22Rv1 (cell line): ENCODE results near the gene PDGFA.

Experiments
- H3K27ac ChIP-seq: fragments of 450-650 bp; 2 replicates; pipeline ENCODE4 v1.5.1; 2017
- CTCF ChIP-seq: fragments of 450-650 bp; IDR thresholded peaks from 2 replicates; pipeline ENCODE4 v1.5.1; 2017; ENCODE audit warnings: mild to moderate bottlenecking
- ZFX ChIP-seq: fragments of 450-650 bp; IDR thresholded peaks from 2 replicates; pipeline ENCODE4 v1.6.1; 2017; ENCODE audit warnings: antibody characterized with exemption, borderline replicate concordance

Gene PDGFA

GRCh38 chr7:524800-525199 lies 5.2 kb upstream of the PDGFA start:
- H3K27ac ChIP-seq: no peak overlapping the region
- TF ChIP-seq ZFX: no peak
- TF ChIP-seq CTCF: no peak

GRCh38 chr7:523347-524336 lies 4.0 kb upstream of the PDGFA start:
- no peak for TF ChIP-seq CTCF
- no peak for TF ChIP-seq ZFX
- H3K27ac ChIP-seq: no peak overlapping the region

- TF ChIP-seq ZFX (no peak), CTCF (no peak)
Observed at GRCh38 chr7:522951-523314, 3.3 kb upstream of the PDGFA start.

DNA sequence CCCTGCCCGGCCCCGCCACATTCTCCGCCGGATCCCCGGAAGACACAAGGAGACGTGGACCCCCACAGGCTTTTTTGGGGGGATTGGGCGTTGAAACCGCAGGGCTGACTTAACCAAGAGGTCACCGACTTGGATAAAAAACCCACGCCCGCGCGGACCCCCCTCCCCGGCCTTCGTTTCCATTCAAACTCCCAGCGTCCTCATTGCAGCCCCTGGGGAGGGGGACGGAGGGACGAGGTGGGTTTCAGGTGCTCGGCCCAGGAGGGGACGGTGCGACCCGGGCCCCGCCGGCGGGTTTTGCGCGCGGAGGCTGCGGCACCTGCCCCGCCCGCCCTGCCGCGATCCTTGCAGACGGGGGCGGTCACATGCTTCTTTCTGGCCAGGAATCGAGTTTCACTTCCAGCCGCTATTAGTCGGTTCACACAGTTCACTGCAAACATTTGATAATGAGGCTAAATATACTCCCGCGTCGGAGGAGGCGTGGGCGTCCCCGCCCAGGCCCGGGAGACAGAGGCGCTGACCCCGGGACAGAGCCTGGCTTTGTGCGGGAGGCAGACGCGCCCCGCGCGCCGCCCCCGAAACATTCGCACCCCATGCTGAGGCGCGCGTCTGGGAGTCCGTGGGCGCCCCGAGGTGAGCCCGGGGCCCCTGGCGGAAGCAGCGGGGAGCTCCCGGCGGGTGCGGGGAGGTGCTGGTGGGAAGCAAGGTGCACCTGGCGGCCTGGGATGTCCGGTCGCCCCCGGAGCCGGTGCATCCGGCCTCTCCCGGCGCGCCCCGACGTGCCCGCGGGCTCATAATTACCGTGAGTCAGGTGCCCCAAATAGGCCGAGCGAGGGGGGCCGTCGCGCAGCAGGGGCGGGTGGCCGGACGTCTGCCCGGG lies 2.7 kb upstream of the PDGFA start:
- no peak for TF ChIP-seq ZFX
- no peak overlapping the region for H3K27ac ChIP-seq

More at GRCh38 chr7:522951-523314, 3.3 kb upstream of the PDGFA start:
- H3K27ac ChIP-seq: no peak overlapping the region

DNA sequence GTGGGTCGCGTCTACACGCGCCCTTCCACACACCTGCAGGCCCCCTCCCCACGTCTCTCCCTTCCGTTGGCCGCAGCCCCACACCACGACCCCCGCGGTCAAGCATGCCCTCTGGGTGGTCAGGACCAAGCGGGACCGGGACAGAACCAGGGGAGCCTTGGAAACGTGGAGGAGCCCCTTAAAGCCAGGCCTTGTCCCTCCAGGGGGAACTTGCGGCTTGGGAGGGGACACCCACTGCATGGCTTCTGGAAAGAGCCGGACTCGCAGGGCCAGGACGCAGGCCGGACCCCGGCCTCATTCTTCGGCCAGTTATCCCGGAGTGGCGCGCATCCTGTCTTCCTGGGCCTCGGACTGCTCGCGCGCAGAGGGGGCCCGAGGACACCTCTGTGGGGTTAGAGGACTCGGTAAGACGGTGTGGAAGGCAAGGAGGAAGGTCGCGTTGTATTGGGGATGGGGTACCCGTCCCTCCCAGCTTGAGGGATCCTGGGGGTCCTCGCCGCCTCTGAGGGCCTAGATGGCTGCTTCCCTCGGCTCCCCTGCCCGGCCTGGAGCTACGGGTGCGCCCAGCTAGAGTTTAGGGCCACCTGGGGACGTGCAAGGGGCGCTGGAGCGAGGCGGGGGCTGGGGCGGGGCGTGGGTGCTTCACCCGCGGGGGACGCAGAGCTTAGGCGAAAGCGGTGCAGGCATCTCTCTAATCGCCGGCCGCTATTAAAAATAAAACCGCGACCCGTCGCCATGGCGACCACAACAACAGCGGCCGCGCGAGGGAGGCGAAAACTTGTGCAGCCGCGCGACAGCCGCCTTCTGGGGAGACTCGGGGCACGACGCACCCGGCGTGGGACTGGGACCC lies 1.8 kb upstream of the PDGFA start:
- TF ChIP-seq ZFX (no peak), CTCF (no peak)
- no peak overlapping the region for H3K27ac ChIP-seq

DNA sequence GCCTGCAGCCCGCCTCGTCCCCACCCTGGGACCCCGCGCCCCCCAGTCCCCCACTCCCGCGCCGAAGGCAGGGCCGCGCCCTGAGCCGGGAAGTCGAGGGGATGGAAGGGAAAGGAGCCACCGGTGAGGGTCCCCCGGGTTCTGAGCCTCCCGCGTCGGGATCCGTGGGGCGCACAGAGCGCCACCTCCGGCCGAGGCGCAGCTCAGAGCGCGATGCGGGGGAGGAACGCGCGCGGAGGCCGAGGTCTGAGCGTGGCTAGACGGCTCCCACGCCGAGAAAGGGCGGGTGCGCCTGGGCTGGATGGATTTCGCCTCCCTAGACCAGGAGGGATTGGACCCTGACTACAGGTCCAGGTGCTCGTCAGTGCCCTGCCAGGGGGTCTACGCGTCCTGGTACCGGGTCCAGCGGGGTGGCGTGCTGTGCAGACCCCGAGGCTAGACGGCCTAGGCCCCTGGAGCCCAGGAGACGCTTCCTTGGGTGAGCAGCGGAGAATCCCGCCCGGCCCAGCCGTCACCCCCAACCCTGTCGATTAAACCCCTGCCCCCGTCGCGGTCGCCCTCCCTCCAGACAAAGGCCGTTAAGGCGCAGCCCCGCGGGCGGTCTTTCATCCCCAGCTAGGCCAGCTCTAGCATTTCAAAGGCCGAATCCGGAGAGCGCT lies 986 bp upstream of the PDGFA start:
- TF ChIP-seq CTCF (peak; percentile 36; the same call in 1 of the 2 replicates), ZFX (no peak)
- H3K27ac ChIP-seq: no peak overlapping the region
